H1 (cell line): ENCODE data around the gene SLC7A5.

ENCODE experiments used
- CREB1 ChIP-seq: IDR thresholded peaks from 2 replicates; pipeline ENCODE4 v1.6.1; 2012; ENCODE audit warnings: inconsistent platforms
- RFX5 ChIP-seq: IDR thresholded peaks from 2 replicates; pipeline ENCODE4 v1.6.1; 2011; ENCODE audit warnings: low read depth, low read length, improper control_type of control experiment, borderline replicate concordance

DNA sequence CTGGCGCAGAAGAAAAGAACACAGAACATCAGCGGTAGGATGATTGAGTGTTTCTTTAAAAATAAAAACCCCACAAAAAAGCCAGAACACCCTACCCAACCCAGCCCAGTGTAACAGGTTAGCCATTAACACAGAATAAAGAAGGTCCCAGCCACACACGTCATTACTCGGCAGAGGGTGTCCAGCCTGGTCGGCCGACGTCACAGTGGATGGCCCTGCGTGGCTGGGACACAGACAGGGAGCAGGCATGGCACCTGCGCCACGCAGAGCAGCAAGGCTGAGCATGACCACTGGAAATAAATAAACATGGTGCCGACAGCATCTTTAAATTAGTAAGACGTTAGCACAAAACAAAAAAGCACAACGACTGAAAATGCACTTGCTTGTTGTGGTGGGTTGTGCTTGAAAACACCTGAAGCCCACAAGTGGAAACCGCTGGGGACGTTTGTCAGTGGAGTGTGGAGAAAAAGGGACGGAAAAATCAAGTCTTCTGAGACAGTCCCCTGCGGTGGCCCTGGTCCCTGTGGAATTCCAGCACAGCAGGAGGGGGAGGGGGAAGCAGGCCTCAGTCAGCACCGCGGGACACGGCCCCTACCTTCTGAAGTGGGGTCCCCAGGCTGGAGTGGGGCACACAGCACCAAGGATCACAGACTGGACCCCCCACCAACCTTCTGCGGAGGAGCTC, 39.2 kb downstream of the SLC7A5 start:
- TF ChIP-seq CREB1 = no peak
- TF ChIP-seq RFX5 = no peak
